CD14-positive monocyte (primary cell): ENCODE measurements around the gene UCN. TPM values are rescaled to one million over a fixed set of nuclear protein-coding genes. Genes with fewer than 3 reads are reported as not detected.

ENCODE experiments used
- DNase-seq, 3 donors: peaks; one replicate each; pipeline ENCODE4 v3.0.0-alpha.2; 2011 to 2022
- H2AFZ ChIP-seq: 2 replicates; pipeline ENCODE4 v1.6.0; 2012; ENCODE audit warnings: mild to moderate bottlenecking, low read depth, low read length, inconsistent platforms; ENCODE audit not compliant: insufficient read depth, poor library complexity, severe bottlenecking
- H3K27ac ChIP-seq, 2 donors: 1 replicate in 1 of 2; 2 replicates in 1 of 2; pipeline ENCODE4 v1.5.1; 2012 to 2013; ENCODE audit warnings: low read length in 2 of 2, control low read depth in 1 of 2, inconsistent platforms in 1 of 2, low read depth in 1 of 2, mild to moderate bottlenecking in 1 of 2
- H3K27me3 ChIP-seq, 2 donors: one replicate each; pipeline versions ENCODE4 v1.6.0 to v1.6.1; 2011 to 2013; ENCODE audit warnings: low read length in 2 of 2; ENCODE audit not compliant: control insufficient read depth in 2 of 2, insufficient read depth in 2 of 2
- H3K36me3 ChIP-seq, 2 donors: replicated peaks in 1 of 2; 1 replicate in 1 of 2; 2 replicates in 1 of 2; pipeline versions ENCODE4 v1.5.1 to v1.6.1; 2012 to 2013; ENCODE audit warnings: low read length in 2 of 2, control low read depth in 1 of 2, inconsistent platforms in 1 of 2, mild to moderate bottlenecking in 1 of 2; ENCODE audit not compliant: insufficient read depth in 2 of 2, control insufficient read depth in 1 of 2
- H3K4me1 ChIP-seq, 2 donors: 1 replicate in 1 of 2; 2 replicates in 1 of 2; pipeline versions ENCODE4 v1.5.1 to v1.6.1; 2012 to 2013; ENCODE audit warnings: low read length in 2 of 2, control low read depth in 1 of 2, inconsistent platforms in 1 of 2, mild to moderate bottlenecking in 1 of 2, moderate library complexity in 1 of 2; ENCODE audit not compliant: insufficient read depth in 2 of 2, control insufficient read depth in 1 of 2
- H3K4me2 ChIP-seq: replicated peaks from 2 replicates; pipeline ENCODE3; 2012; ENCODE audit warnings: low read length, moderate library complexity, mild to moderate bottlenecking; ENCODE audit not compliant: poor library complexity, severe bottlenecking; ENCODE audit errors: extremely low read depth
- H3K4me3 ChIP-seq, 3 experiments: fragments of 200-600 bp in 1 of 3; sonication (generic) in 1 of 3; replicated peaks in 1 of 3; 1 replicate in 2 of 3; 2 replicates in 1 of 3; pipeline ENCODE4 v1.5.1; 2011 to 2013; ENCODE audit warnings: low read length in 3 of 3, mild to moderate bottlenecking in 3 of 3, control low read depth in 2 of 3, low read depth in 2 of 3, inconsistent platforms in 1 of 3, moderate library complexity in 1 of 3
- H3K79me2 ChIP-seq: 2 replicates; pipeline ENCODE4 v1.6.0; 2012; ENCODE audit warnings: mild to moderate bottlenecking, control low read depth, inconsistent platforms, low read length, moderate library complexity; ENCODE audit not compliant: insufficient read depth
- H3K9ac ChIP-seq: 2 replicates; pipeline ENCODE4 v1.6.0; 2017; ENCODE audit warnings: low read length, mild to moderate bottlenecking; ENCODE audit not compliant: insufficient read depth, poor library complexity, severe bottlenecking
- H3K9me3 ChIP-seq, 2 donors: replicated peaks in 1 of 2; 1 replicate in 1 of 2; 2 replicates in 1 of 2; pipeline versions ENCODE4 v1.5.1 to v1.6.1; 2012 to 2013; ENCODE audit warnings: low read length in 2 of 2, control low read depth in 1 of 2; ENCODE audit not compliant: control insufficient read depth in 1 of 2, insufficient read depth in 1 of 2
- H4K20me1 ChIP-seq: 2 replicates; pipeline ENCODE4 v1.6.0; 2012; ENCODE audit warnings: mild to moderate bottlenecking, low read length, control low read depth, moderate library complexity; ENCODE audit not compliant: insufficient read depth
- H3K27ac Mint-ChIP-seq, 7 donors: one replicate each; pipeline ENCODE4 v1.8.0; 2020; ENCODE audit warnings: mild to moderate bottlenecking in 7 of 7, mixed read lengths in 7 of 7, moderate library complexity in 6 of 7, inconsistent platforms in 2 of 7
- H3K27me3 Mint-ChIP-seq, 3 donors: one replicate each; pipeline ENCODE4 v1.8.0; 2021 to 2022; ENCODE audit warnings: low read depth in 3 of 3, mild to moderate bottlenecking in 3 of 3, mixed read lengths in 3 of 3, moderate library complexity in 3 of 3, inconsistent platforms in 1 of 3
- H3K36me3 Mint-ChIP-seq, 2 donors: one replicate each; pipeline ENCODE4 v1.8.0; 2020; ENCODE audit warnings: mixed read lengths in 2 of 2, inconsistent platforms in 1 of 2, mild to moderate bottlenecking in 1 of 2
- H3K4me1 Mint-ChIP-seq: one replicate; pipeline ENCODE4 v1.8.0; 2020; ENCODE audit warnings: mild to moderate bottlenecking, mixed read lengths
- H3K4me3 Mint-ChIP-seq, 2 donors: one replicate each; pipeline ENCODE4 v1.8.0; 2020; ENCODE audit warnings: mild to moderate bottlenecking in 2 of 2, mixed read lengths in 2 of 2, moderate library complexity in 1 of 2
- H3K9me3 Mint-ChIP-seq, 7 donors: one replicate each; pipeline ENCODE4 v1.8.0; 2020 to 2022; ENCODE audit warnings: mixed read lengths in 7 of 7, mild to moderate bottlenecking in 6 of 7, moderate library complexity in 6 of 7, inconsistent platforms in 2 of 7
- CTCF ChIP-seq: fragments of 200-600 bp; IDR thresholded peaks from one replicate; pipeline ENCODE4 v1.8.0; 2022; ENCODE audit warnings: antibody characterized with exemption, mild to moderate bottlenecking
- WGBS: methylation state at CpG from one replicate; pipeline ENCODE4 v1.1.5; 2013; ENCODE audit warnings: missing lambda C conversion rate; ENCODE audit not compliant: insufficient coverage; 5-methylcytosine and 5-hydroxymethylcytosine counted together
- intact Hi-C, 2 donors: fragments of 100-400 bp; cut with micrococcal nuclease; formaldehyde crosslinking; loops; one replicate each; pipeline versions ENCODE4 v1.15.0 to v1.15.1; 2023
- polyA plus RNA-seq, 3 donors: library from polyadenylated mRNA; depleted of rRNA in 1 of 3; unstranded in 2 of 3; stranded (reverse) in 1 of 3; fragments of 300-500 nt in 2 of 3; fragments of >200 nt in 1 of 3; fragmentation: Illumina TruSeq in 2 of 3; gene quantifications; 1 replicate in 2 of 3; 2 replicates in 1 of 3; pipeline ENCODE4 v1.2.3, GENCODE V29; 2012 to 2021

UCN gene
- polyA plus RNA-seq, 3 donors, result 0.39 to 2.2 (median 0.60) TPM

- Histone ChIP-seq H3K9me3 (no peaks in the 10 kb centered on the region), H3K79me2 (no peaks in the 10 kb centered on the region), H3K4me1 (peaks cover 0 to 6% of the 10 kb centered on the region in 2 donors), H4K20me1 (no peaks in the 10 kb centered on the region), H2AFZ (no peak overlapping the region), H3K36me3 (no peaks in the 10 kb centered on the region), H3K27ac (no peak overlapping the region), H3K27me3 (no peaks in the 10 kb centered on the region), H3K4me2 (no peak overlapping the region), H3K4me3 (no peak overlapping the region), H3K9ac (no peak overlapping the region)
- Mint-ChIP-seq H3K27ac (no peak overlapping the region), H3K9me3 (no peaks in the 10 kb centered on the region), H3K27me3 (peaks cover 6 to 18% (median 15%) of the 10 kb centered on the region in 3 donors), H3K36me3 (no peaks in the 10 kb centered on the region), H3K4me3 (no peak overlapping the region), H3K4me1 (peaks cover 7% of the 10 kb centered on the region)
- intact Hi-C loops, result loop anchor here (2.0 to 5.0 kb wide), 2 partner anchors 182 to 184 kb away; no protein-coding TSS in a partner anchor
- 92% methylated on average over 2 of the region's 3 CpGs for WGBS
- DNase-seq, result no peak
- TF ChIP-seq CTCF, result no peak
Measured at GRCh38 chr2:27280826-27281225, 27.4 kb downstream of the UCN start.

DNA sequence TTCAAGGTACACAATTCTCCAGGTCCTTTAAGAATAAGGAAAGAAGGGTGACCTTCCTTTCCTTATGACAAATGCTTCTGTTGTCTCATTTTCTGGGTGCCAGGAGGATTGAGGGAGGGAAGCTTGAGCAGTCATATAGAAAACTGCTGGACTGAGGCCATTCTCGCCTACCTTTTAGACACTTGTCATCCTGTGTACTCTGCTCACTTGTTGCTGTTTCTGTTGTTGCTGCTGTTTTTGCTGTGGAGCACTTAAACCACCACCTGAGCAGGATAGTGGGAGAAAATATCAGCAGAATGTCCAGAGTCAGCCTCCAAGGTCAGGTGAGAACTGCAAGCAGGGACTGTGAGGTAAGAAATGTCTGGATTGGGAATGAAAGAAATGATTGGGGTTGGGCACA is 30.2 kb downstream of the UCN start:
- Mint-ChIP-seq H3K27me3 (peaks cover 12 to 24% (median 20%) of the 10 kb centered on the region in 3 donors), H3K4me1 (peaks cover 5% of the 10 kb centered on the region), H3K4me3 (peak overlapping the region in 1 of 2 donors; percentile 6), H3K36me3 (no peaks in the 10 kb centered on the region), H3K9me3 (no peaks in the 10 kb centered on the region), H3K27ac (peak overlapping the region in 1 of 7 donors; percentile 51)
- Histone ChIP-seq H3K9me3 (no peaks in the 10 kb centered on the region), H3K27me3 (no peaks in the 10 kb centered on the region), H3K4me3 (no peak overlapping the region), H4K20me1 (no peaks in the 10 kb centered on the region), H3K4me2 (no peak overlapping the region), H3K27ac (no peak overlapping the region), H2AFZ (no peak overlapping the region), H3K79me2 (no peaks in the 10 kb centered on the region), H3K36me3 (no peaks in the 10 kb centered on the region), H3K9ac (no peak overlapping the region), H3K4me1 (peaks cover 0 to 6% of the 10 kb centered on the region in 2 donors)
- intact Hi-C loops, result no loop called here
- DNase-seq, result no peak
- WGBS, result 100% methylated on average over 1 of the region's 1 CpG
- TF ChIP-seq CTCF, result no peak
